Skeletal muscle cell (primary cell): ENCODE measurements around the gene B3GNT9.

Source experiments
- DNase-seq: peaks from one replicate; pipeline ENCODE4 v3.0.0-alpha.2; 2010; ENCODE audit warnings: low read depth
- H3K4me3 ChIP-seq: 2 replicates; pipeline ENCODE4 v1.5.1; 2011; ENCODE audit warnings: low read depth, mild to moderate bottlenecking, control low read depth, low read length, moderate library complexity

Gene B3GNT9

GRCh38 chr16:67156143-67156844 is 5.5 kb upstream of the B3GNT9 start:
- DNase-seq, result no peak

GRCh38 chr16:67155295-67156142 is 4.7 kb upstream of the B3GNT9 start:
- H3K4me3 ChIP-seq, result no peak overlapping the region
- no peak for DNase-seq

More at GRCh38 chr16:67156143-67156844, 5.5 kb upstream of the B3GNT9 start:
- H3K4me3 ChIP-seq, result no peak overlapping the region

DNA sequence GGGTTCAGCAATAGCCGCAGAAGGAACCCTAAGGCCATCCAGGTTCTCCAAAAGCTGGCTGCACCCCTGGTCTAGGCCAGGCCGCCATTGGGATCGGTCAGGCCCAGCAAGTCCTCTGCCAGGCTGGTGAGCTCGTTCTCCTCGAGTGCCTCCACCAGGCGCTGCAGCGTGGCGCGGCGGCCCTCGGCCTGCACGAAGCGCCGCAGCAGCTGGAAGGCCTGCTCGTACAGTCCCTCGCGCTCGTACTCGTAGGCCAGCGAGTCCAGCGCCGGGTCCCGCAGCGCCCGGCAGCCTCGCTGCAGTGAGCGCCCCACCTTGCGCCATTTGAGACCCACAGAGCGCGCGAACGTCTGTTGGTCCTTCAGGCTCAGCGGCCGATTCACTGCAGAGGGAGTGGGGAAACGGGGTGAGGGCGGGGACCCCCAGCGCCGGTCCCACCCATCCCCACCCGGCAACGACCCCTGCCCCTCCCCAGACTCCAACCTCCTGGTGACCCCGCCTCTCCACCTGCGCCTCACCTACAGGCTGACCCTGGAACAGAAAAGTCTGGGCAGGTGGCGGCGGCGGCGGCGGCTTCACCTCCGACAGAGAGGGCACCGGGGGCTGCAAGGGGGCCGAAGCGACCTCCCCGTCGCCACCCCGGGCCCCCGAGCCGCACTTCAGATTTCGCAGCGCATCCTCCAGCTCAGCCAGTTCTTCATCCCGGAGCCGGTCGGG is 3.9 kb upstream of the B3GNT9 start:
- H3K4me3 ChIP-seq, result no peak overlapping the region
- DNase-seq, result no peak

DNA sequence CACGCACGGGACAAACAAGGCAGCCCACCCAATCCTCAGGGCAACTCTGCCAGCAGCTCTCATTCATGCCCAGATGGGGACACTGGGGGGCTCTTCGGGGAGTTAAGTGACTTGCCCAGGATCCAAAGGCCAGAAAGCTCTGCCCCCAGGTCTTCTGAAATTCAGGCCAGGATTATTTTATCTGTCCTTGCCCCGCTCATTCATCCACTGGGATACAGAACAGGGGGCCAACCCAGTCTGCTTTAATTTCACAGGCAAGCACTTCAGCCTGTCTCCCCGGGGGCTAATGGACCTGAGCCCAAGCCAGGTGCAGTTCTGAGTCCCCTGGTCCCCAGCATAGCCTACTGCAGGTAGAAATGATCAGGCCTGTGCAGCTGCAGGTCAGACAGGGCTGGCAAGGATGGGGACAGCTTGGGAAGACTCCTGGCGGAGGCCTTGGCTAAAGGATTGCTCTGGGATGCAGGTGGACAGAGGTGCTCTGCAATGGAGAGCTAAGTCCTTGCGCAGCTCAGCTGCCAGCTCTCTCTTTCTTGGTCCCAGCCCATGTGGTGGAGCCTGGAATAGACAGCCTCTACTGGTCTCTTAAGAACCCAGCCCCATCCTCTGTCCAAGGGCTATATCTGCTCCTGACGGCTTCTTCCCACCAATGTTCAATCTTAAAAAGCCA is 766 bp upstream of the B3GNT9 start:
- H3K4me3 ChIP-seq, result peak overlapping the region; percentile 67
- no peak for DNase-seq

DNA sequence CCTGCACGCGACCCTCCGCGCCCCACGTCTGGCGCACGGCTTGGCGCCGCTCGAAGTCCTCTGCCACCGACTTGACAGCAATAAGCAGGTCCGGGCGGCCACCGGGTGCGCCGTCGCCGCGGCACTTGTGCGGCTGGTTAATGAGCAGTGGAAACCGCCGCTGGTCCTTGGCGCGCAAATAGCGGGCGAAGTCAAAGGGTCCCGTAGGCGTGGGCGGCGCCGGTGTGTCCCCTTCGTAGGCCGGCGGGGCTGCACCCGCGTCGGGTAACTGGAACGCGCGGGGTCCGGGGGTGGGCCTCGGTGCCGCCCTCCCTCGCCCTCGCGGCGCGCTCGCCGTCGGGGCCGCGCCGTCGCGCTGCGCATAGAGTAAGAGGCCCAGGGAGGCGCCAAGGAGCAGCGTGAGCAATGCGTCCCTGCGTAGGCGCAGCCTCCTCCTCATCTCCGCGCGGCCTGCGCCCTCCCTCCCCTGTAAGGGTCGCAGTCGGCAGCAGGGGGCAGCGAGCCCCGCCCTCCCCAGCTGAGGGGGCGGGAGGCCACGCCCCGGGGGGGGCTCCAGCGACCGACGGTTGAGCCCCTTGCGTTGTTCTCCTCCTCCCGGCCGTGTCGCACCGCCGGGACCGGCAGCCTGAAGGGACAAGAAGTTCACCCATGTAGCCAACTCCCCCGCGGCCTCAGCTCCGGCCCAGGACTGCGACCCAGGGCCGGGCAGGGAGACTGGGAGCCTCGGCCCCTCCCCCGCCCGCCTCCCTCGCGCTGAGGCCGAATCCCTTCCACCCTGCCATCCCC is 558 bp downstream of the B3GNT9 start:
- DNase-seq, result no peak
- H3K4me3 ChIP-seq, result peak overlapping the region; percentile 67

- no peak for DNase-seq
- peak overlapping the region; percentile 67 for H3K4me3 ChIP-seq
Observed at GRCh38 chr16:67149276-67150046, 1.3 kb downstream of the B3GNT9 start.

- no peak for DNase-seq
- H3K4me3 ChIP-seq, result no peak overlapping the region
Observed at GRCh38 chr16:67148656-67149275, 2.0 kb downstream of the B3GNT9 start.

GRCh38 chr16:67148221-67148620 is 2.6 kb downstream of the B3GNT9 start:
- no peak overlapping the region for H3K4me3 ChIP-seq
- no peak for DNase-seq

- DNase-seq, result no peak
- H3K4me3 ChIP-seq, result no peak overlapping the region
Observed at GRCh38 chr16:67147437-67148140, 3.2 kb downstream of the B3GNT9 start.

GRCh38 chr16:67146523-67147357 is 4.1 kb downstream of the B3GNT9 start:
- no peak overlapping the region for H3K4me3 ChIP-seq
- no peak for DNase-seq

GRCh38 chr16:67145746-67146145 is 5.1 kb downstream of the B3GNT9 start:
- no peak for DNase-seq

GRCh38 chr16:67144943-67145342 is 5.9 kb downstream of the B3GNT9 start:
- DNase-seq, result no peak
- no peak overlapping the region for H3K4me3 ChIP-seq

More at GRCh38 chr16:67145746-67146145, 5.1 kb downstream of the B3GNT9 start:
- no peak overlapping the region for H3K4me3 ChIP-seq

DNA sequence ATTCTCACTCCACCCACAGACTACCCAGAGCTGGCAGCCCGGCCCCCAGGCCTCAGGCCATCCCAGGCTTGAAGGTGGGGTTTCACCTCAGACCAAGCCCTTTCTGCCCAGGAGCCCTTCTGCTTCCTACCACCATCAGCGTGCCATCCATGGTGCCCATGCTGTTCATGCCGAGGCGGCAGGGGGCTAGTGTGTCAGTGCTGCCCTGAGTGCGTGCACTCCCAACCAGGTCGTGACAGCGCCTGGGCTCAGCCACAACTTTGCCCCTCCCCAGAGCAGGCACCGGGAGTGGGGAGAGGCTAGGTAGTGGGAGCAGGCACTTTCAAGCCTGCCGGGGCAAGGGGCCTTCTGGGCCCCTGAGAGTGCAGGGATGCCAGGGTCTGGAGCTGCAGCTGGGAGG is 8.5 kb downstream of the B3GNT9 start:
- no peak for DNase-seq

GRCh38 chr16:67141391-67141790 is 9.4 kb downstream of the B3GNT9 start:
- no peak overlapping the region for H3K4me3 ChIP-seq
- no peak for DNase-seq

More for the DNA sequence above, 8.5 kb downstream of the B3GNT9 start:
- no peak overlapping the region for H3K4me3 ChIP-seq

GRCh38 chr16:67137605-67138004 is 13.2 kb downstream of the B3GNT9 start:
- no peak overlapping the region for H3K4me3 ChIP-seq
- DNase-seq, result no peak

DNA sequence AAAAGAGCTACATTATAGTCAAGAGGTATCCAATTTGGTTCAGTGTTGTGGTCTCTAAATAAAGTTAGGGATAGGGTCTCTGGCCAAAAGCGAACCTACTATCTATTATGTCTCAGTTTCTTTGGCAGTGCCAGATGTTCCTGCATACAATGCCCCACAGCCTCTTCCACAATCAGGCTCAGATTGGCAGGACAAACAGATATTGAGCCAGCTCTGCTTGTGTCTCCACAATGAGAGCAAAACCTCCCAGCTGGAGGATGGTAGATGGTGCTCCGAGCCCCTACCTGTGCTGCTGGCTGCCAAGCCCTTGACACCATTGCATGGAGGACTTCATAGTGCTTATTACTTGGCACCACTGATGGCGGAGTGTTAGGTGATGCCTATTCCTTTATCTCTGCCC is 21.4 kb downstream of the B3GNT9 start:
- no peak for DNase-seq
- H3K4me3 ChIP-seq, result no peak overlapping the region
